NT2/D1 (cell line): Measurements from ENCODE around the gene DMC1.

Experiments
- DNase-seq: peaks from one replicate; pipeline ENCODE4 v3.0.0-alpha.2; 2011; ENCODE audit warnings: low read depth, low spot score
- H3K27me3 ChIP-seq: 2 replicates; pipeline ENCODE4 v1.6.0; 2011; ENCODE audit warnings: mild to moderate bottlenecking; ENCODE audit not compliant: insufficient read length, insufficient read depth
- H3K36me3 ChIP-seq: 2 replicates; pipeline ENCODE4 v1.6.1; 2011; ENCODE audit warnings: mild to moderate bottlenecking, low read length, mixed read lengths; ENCODE audit not compliant: insufficient read depth, insufficient read length
- H3K4me1 ChIP-seq: 2 replicates; pipeline ENCODE4 v1.5.1; 2011; ENCODE audit not compliant: insufficient read depth, insufficient read length
- H3K4me3 ChIP-seq: 2 replicates; pipeline ENCODE4 v1.5.1; 2011; ENCODE audit warnings: low read depth; ENCODE audit not compliant: insufficient read length
- H3K9ac ChIP-seq: 2 replicates; pipeline ENCODE4 v1.6.0; 2011; ENCODE audit warnings: low read depth; ENCODE audit not compliant: insufficient read length
- H3K9me3 ChIP-seq: 2 replicates; pipeline ENCODE4 v1.5.1; 2011; ENCODE audit warnings: mild to moderate bottlenecking, low read length; ENCODE audit not compliant: insufficient read depth
- SUZ12 ChIP-seq: IDR thresholded peaks from 2 replicates; pipeline ENCODE4 v1.6.1; 2011; ENCODE audit not compliant: insufficient read length, insufficient read depth; ENCODE audit errors: extremely low read depth
- YY1 ChIP-seq: IDR thresholded peaks from 2 replicates; pipeline ENCODE4 v1.6.1; 2011; ENCODE audit not compliant: insufficient read length, insufficient read depth
- ZNF274 ChIP-seq: IDR thresholded peaks from 2 replicates; pipeline ENCODE4 v1.6.1; 2011; ENCODE audit warnings: mild to moderate bottlenecking, low read depth, low read length

DMC1 gene

DNA sequence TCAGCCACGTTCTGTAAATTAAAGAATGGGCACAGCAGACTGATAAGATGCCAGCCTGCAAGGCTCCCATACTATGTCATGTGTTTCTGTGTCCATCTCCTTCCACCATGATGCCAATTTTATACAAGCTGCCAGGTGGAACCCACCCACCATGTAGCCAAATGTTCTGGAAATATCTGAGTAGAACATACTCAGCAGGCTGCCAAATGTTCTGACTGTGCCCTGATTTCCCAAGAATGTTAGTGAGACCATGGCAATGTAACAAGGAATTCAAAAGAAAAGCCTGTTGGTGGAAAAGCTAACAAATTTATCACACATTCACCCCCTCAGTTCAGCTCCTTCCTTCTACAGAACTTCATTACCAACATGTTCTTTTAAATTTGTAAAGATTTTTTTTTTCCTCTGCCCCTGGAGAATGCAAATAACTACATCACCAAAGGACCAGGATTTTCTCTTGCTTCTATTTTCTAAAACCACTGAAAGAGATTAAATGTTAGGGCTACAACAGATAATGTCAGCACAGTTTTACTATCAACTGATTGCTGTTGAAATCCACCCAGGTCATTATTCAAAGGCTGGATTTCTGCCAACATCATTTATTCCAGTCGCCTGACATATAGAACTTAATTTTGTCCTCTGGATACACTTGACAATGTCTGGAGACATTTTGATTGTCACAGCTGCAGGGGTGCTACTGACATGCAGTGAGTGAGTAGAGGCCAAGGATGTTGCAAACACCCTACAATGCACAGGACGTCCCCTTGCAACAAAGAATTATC is 3.1 kb downstream of the DMC1 start:
- Histone ChIP-seq H3K9me3 (no peaks in the 10 kb centered on the region), H3K9ac (no peak overlapping the region), H3K4me1 (no peaks in the 10 kb centered on the region), H3K4me3 (no peak overlapping the region), H3K27me3 (no peaks in the 10 kb centered on the region), H3K36me3 (peaks cover 3% of the 10 kb centered on the region)
- no peak for DNase-seq
- no peak for TF ChIP-seq SUZ12
- TF ChIP-seq YY1 = no peak
- TF ChIP-seq ZNF274 = no peak

DNA sequence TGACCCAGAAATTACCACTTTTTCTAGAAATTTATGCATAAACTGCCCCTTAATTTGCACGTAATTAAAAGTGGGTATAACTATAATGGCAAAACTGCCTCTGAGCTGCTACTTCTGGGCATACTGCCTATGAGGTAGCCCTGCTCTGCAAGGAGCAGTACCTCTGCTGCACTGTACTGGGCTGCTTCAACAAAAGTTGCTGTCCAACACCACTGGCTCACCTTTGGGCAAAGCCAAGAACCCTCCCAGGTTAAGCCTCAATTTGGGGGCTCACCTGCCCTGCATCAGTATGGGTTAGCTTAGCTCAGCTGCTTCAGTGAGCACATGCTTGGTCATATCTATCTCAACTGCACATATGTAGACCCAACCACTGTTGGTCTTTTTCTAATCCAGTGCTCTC is 4.5 kb downstream of the DMC1 start:
- no peaks in the 10 kb centered on the region for H3K9me3 ChIP-seq
- no peak overlapping the region for H3K4me3 ChIP-seq
- no peak overlapping the region for H3K9ac ChIP-seq
- no peak for DNase-seq
- no peak for TF ChIP-seq SUZ12
- TF ChIP-seq YY1 = no peak
- TF ChIP-seq ZNF274 = no peak
- no peaks in the 10 kb centered on the region for H3K27me3 ChIP-seq
- no peaks in the 10 kb centered on the region for H3K4me1 ChIP-seq
- peaks cover 3% of the 10 kb centered on the region for H3K36me3 ChIP-seq

DNA sequence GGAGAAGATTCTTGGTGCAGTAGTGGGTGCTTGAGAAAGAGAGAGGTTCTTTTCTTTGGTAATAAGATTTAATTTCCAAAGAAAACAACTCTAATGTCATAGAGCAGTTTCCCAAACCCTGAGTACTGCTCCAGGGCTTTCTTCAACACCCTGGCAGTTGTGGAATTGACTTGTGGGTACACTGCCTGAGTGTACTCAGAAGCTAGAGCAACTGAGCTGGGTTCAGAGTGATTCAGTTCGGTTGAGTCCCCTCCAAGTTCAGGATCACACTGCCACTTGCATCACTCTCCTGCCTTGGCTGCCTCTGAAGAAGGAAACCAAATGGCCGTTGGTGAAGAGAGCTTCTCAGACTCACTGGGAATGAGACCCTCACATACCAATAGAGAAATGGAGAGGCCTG is 5.3 kb downstream of the DMC1 start:
- no peak for TF ChIP-seq ZNF274
- TF ChIP-seq YY1 = no peak
- TF ChIP-seq SUZ12 = no peak
- Histone ChIP-seq H3K9ac (no peak overlapping the region), H3K36me3 (peaks cover 3% of the 10 kb centered on the region), H3K9me3 (no peaks in the 10 kb centered on the region), H3K4me3 (no peak overlapping the region), H3K4me1 (no peaks in the 10 kb centered on the region), H3K27me3 (no peaks in the 10 kb centered on the region)
- DNase-seq = no peak

DNA sequence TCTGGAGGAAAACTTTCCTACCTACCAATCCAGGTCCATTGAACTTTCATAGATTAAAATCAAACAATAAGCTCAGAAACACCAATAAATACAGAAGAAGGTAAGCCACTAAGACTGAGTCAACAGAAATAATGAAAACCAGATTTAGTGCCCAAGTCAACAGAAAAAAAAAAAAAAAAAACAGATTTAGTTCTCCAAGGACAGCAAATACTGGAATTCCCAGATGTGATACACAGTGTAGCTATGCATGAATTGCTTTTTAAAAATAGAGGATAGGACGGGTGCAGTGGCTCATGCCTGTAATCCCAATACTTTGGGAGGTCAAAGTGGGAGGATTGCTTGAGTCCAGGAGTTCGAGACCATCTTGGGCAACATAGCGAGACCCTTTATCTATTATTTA is 15.7 kb downstream of the DMC1 start:
- H3K9ac ChIP-seq = no peak overlapping the region
- no peaks in the 10 kb centered on the region for H3K4me1 ChIP-seq
- TF ChIP-seq ZNF274 (no peak), SUZ12 (no peak), YY1 (no peak)
- H3K9me3 ChIP-seq = no peaks in the 10 kb centered on the region
- no peak overlapping the region for H3K4me3 ChIP-seq
- no peaks in the 10 kb centered on the region for H3K27me3 ChIP-seq
- peaks cover 2% of the 10 kb centered on the region for H3K36me3 ChIP-seq
- no peak for DNase-seq

DNA sequence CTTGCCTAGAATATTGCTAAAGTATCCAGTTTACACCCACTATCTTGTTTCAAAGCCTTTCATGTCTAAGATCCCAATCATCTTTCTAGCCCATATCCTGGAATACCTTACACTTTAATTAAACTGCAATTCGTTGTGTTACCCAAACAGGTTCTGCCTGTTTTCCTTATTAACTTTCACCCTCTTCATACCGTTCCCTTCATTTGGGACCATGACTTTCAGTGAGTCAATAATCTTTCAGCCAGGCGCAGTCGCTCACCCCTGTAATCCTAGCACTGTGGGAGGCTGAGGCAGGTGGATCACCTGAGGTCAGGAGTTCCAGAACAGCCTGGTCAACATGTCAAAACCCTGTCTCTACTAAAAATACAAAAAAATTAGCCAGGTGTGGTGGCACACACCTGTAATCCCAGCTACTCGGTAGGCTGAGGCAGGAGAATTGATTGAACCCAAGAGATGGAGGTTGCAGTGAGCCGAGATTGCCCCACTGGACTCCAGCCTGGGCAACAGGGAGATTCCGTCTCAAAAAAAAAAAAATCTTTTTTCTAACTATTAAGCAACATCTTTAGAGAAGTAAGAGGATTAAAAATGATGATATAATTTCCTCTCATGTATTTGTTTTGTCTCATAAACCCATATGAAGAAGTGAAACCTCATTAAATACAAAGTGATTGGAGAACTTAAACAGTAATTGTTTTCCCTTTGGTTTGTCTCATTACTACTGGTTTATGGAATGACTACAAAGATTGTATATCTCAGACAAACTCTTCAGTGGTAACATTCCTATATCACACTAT is 20.7 kb downstream of the DMC1 start:
- TF ChIP-seq SUZ12 (no peak), YY1 (no peak), ZNF274 (no peak)
- H3K36me3 ChIP-seq = no peaks in the 10 kb centered on the region
- peaks cover 2% of the 10 kb centered on the region; the same call in 1 of the 2 replicates for H3K9me3 ChIP-seq
- no peaks in the 10 kb centered on the region for H3K27me3 ChIP-seq
- no peaks in the 10 kb centered on the region for H3K4me1 ChIP-seq
- H3K4me3 ChIP-seq = no peak overlapping the region
- H3K9ac ChIP-seq = no peak overlapping the region
- DNase-seq = no peak

DNA sequence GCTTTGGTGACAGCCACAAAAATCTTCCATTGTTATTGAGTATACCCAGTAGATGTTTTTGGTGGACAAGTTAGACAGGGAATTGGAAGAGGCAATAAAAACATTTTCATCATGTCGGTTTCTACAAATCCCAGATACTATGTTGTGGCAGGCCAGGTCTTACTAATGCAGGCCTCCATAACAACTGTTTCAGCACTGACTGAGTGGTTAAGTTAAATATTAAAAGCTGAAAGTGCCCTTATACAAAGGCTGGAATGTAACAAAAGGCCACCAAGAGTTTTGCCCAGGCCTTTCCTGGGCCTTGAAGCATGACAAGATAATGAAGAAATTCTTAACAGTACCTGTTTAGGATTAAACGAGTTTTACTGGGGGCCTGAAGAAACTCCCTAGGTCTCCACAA is 29.3 kb downstream of the DMC1 start:
- Histone ChIP-seq H3K4me3 (no peak overlapping the region), H3K36me3 (no peaks in the 10 kb centered on the region), H3K27me3 (no peaks in the 10 kb centered on the region), H3K9ac (no peak overlapping the region), H3K4me1 (no peaks in the 10 kb centered on the region), H3K9me3 (peaks cover 4% of the 10 kb centered on the region; the same call in 1 of the 2 replicates)
- TF ChIP-seq SUZ12 (no peak), YY1 (no peak)
- no peak for DNase-seq

DNA sequence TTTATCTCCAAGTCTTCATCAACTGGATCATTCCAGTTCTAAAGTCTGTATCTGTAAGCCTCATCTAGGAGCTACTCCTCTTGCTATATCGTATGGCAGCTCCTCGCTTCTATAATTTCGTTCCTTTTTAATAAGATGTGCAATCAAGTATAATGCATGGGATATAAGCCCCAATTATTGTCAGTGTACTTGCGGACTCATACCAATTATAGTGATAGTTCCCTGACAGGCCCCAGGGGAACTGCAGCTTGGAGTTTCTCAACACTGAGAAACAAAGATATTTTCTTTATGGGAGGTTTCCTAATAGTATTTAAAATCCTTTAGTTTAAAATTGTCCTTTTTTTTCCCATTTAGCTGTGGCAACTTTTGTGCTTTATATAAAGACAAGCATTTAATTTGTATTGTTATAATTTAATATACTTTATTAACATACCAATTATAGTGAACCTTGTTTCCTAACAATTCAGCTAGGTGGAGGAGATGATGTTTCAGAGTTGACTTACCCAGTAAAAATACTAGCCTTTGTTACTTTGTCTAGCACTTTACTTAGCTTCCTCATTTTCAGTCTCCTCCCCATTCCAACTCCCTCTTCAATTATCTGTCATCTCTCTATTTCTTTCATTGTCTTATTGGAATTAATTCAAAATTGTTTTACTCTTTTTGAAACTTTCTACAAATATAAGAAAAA is 38.6 kb downstream of the DMC1 start:
- Histone ChIP-seq H3K9ac (no peak overlapping the region), H3K9me3 (no peaks in the 10 kb centered on the region), H3K4me1 (no peaks in the 10 kb centered on the region), H3K27me3 (no peaks in the 10 kb centered on the region), H3K36me3 (no peaks in the 10 kb centered on the region), H3K4me3 (no peak overlapping the region)
- DNase-seq = no peak
- TF ChIP-seq SUZ12 (no peak), ZNF274 (no peak), YY1 (no peak)
